ENCODE results near the gene XIST. TPM values are rescaled to one million over a fixed set of nuclear protein-coding genes. Genes with fewer than 3 reads are reported as not detected.
A peak's percentile ranks its signal among the peaks of the same experiment; 100 is the strongest.

The XIST gene
- total and polyA plus RNA-seq, 2 of the 8 experiments (the other 6 are each of a cell fraction or from before 2014, with no cell fraction given), result 0.06 to 0.19 TPM

- no peak overlapping the region for H2AFZ ChIP-seq (ENCODE audit: low read length)
- H3K27ac ChIP-seq (ENCODE audit: low read depth, low read length), result no peak overlapping the region
- no peak overlapping the region for H3K18ac ChIP-seq (ENCODE audit: extremely low read depth, low read length)
- H4K8ac ChIP-seq (ENCODE audit: extremely low read depth, insufficient read depth, low read length), result no peak overlapping the region
- no peak overlapping the region for H3K56ac ChIP-seq (replicated peaks; ENCODE audit: insufficient read length, low read depth, low read length)
- WGBS, 2 experiments (ENCODE audit: extremely low coverage in 1 of 2, insufficient coverage in 1 of 2, insufficient read length in 1 of 2, insufficient replicate concordance in 2 of 2, low coverage in 1 of 2, low lambda C conversion rate in 2 of 2, missing lambda C conversion rate in 1 of 2), result 38% methylated on average over 1 of the region's 2 CpGs; no CpG with 5 or more reads in 1 of the 2 experiments
- POLR2A ChIA-PET (ENCODE audit: partially characterized antibody), result no interaction called here
- FAIRE-seq, result peak; percentile 93
- no peak overlapping the region for H2BK5ac ChIP-seq (ENCODE audit: low read depth, low read length)
- H2BK20ac ChIP-seq (ENCODE audit: low read length), result no peak overlapping the region
- H3K4ac ChIP-seq (replicated peaks; ENCODE audit: insufficient read length, low read depth, low read length), result no peak overlapping the region
- H2BK120ac ChIP-seq (replicated peaks; ENCODE audit: low read depth, low read length), result no peak overlapping the region
- peak overlapping the region; percentile 44 for H4K5ac ChIP-seq (ENCODE audit: insufficient read length, low read depth, low read length)
- no peak overlapping the region for H3K23ac ChIP-seq (ENCODE audit: insufficient read length)
- CTCF ChIA-PET (ENCODE audit: partially characterized antibody), result no interaction called here
- H3K4me2 ChIP-seq (ENCODE audit: insufficient read depth in 1 of 2, low read depth in 2 of 2, low read length in 2 of 2), result no peak overlapping the region
- H3K4me3 ChIP-seq (ENCODE audit: extremely low read depth in 1 of 4, insufficient read depth in 2 of 4, low read depth in 3 of 4, low read length in 4 of 4), result peak overlapping the region in 1 of 4 experiments; percentile 9; a peak in 1 of 8 replicates
- H2BK12ac ChIP-seq (ENCODE audit: low read depth, low read length), result no peak overlapping the region
- no peak overlapping the region for H2BK15ac ChIP-seq (ENCODE audit: low read length)
- no peaks in the 10 kb centered on the region for H4K20me1 ChIP-seq (replicated peaks in 1 of 2; ENCODE audit: control insufficient read depth in 1 of 2, insufficient read depth in 2 of 2, low read length in 2 of 2)
- peaks cover 0 to 11% (median 1%) of the 10 kb centered on the region in 4 experiments; a peak in 1 of 7 replicates for H3K4me1 ChIP-seq (replicated peaks in 1 of 4; ENCODE audit: control insufficient read depth in 3 of 4, insufficient read depth in 4 of 4, low read length in 3 of 4)
- H3K23me2 ChIP-seq (ENCODE audit: low read depth, low read length), result no peaks in the 10 kb centered on the region
- H4K91ac ChIP-seq (replicated peaks; ENCODE audit: insufficient read length, low read length), result no peak overlapping the region
- no peaks in the 10 kb centered on the region; a peak in 1 of 8 replicates for H3K36me3 ChIP-seq (ENCODE audit: control insufficient read depth in 2 of 4, insufficient read depth in 4 of 4, low read length in 3 of 4)
- H3K27me3 ChIP-seq (replicated peaks in 1 of 4; ENCODE audit: control insufficient read depth in 3 of 4, extremely low read depth in 1 of 4, insufficient read depth in 3 of 4, low read length in 3 of 4), result no peaks in the 10 kb centered on the region
- peaks cover 17 to 24% of the 10 kb centered on the region in 2 experiments for H3K9me3 ChIP-seq (ENCODE audit: insufficient read depth in 2 of 2, low read depth in 1 of 2, low read length in 1 of 2)
- TF ChIP-seq CREB1 (IDR thresholded peaks at IDR 0.05) (no peak), NANOG (IDR thresholded peaks at IDR 0.05; ENCODE audit: insufficient read depth, low read depth, low read length, poor library complexity, severe bottlenecking) (no peak), POU5F1 (IDR thresholded peaks at IDR 0.05; ENCODE audit: low read depth, low read length) (peak; percentile 99), TAF1 (IDR thresholded peaks at IDR 0.05; ENCODE audit: low read depth, low read length) (no peak), SP1 (IDR thresholded peaks at IDR 0.05; ENCODE audit: low read depth, low read length) (0 out of 2 replicates have a peak, but pooled peaks have one; percentile 45), SP4 (IDR thresholded peaks at IDR 0.05; ENCODE audit: low read length) (no peak)
- no peak overlapping the region for H3K14ac ChIP-seq (ENCODE audit: insufficient read length)
- DNase-seq (ENCODE audit: low read depth in 1 of 2, low spot score in 2 of 2), result no peak
- no peak overlapping the region for H3K9ac ChIP-seq (replicated peaks in 1 of 4; ENCODE audit: extremely low read depth in 1 of 4, low read depth in 3 of 4, low read length in 3 of 4)
- H3K79me1 ChIP-seq (ENCODE audit: low read depth, low read length), result no peaks in the 10 kb centered on the region
- H2AK5ac ChIP-seq (ENCODE audit: low read depth, low read length), result no peak overlapping the region
- no peaks in the 10 kb centered on the region for H3K79me2 ChIP-seq (ENCODE audit: control insufficient read depth in 1 of 2, insufficient read depth in 2 of 2, low read length in 2 of 2)
These were observed 5.4 kb downstream of the XIST start for GRCh38 chrX:73847100-73847499.
